HFFc6 (cell line): Measurements from ENCODE around the gene JAKMIP3. TPM values are rescaled to one million over a fixed set of nuclear protein-coding genes. Genes with fewer than 3 reads are reported as not detected.

Experiments used
- DNase-seq: peaks from one replicate; pipeline ENCODE4 v3.0.0-alpha.2; 2018
- H3K27ac Mint-ChIP-seq: 2 replicates; pipeline ENCODE4 v1.8.0; 2020; ENCODE audit warnings: mild to moderate bottlenecking, mixed read lengths
- H3K27me3 Mint-ChIP-seq: 2 replicates; pipeline ENCODE4 v1.8.0; 2021; ENCODE audit warnings: mild to moderate bottlenecking, moderate library complexity, mixed read lengths; ENCODE audit not compliant: insufficient read depth
- H3K36me3 Mint-ChIP-seq: 2 replicates; pipeline ENCODE4 v1.8.0; 2021; ENCODE audit warnings: low read depth, mixed read lengths
- H3K4me1 Mint-ChIP-seq: 2 replicates; pipeline ENCODE4 v1.8.0; 2020; ENCODE audit warnings: low read depth, mixed read lengths
- H3K4me3 Mint-ChIP-seq: 2 replicates; pipeline ENCODE4 v1.8.0; 2020; ENCODE audit warnings: mild to moderate bottlenecking, moderate library complexity, mixed read lengths
- H3K9me3 Mint-ChIP-seq: 2 replicates; pipeline ENCODE4 v1.8.0; 2020; ENCODE audit warnings: mild to moderate bottlenecking, mixed read lengths
- CTCF ChIP-seq: fragments of 200-600 bp; sonication (generic); IDR thresholded peaks from 2 replicates; pipeline ENCODE4 v1.5.0; 2021; ENCODE audit warnings: antibody characterized with exemption, mild to moderate bottlenecking
- total RNA-seq, 6 experiments: library from RNA; stranded (reverse); fragmentation: NEBNext Ultra II Directional; extraction: Animal tissue kit (Norgen Biotek cat#: 25700); gene quantifications; 2 replicates in 1 of 6; 3 replicates in 5 of 6; pipeline ENCODE4 v1.2.3, GENCODE V29; 2021

JAKMIP3 gene
- total RNA-seq, 6 experiments from 2014 or later, result 0.05 to 0.19 (median 0.13) TPM

- Mint-ChIP-seq H3K27ac (no peak overlapping the region), H3K9me3 (no peaks in the 10 kb centered on the region), H3K4me1 (no peaks in the 10 kb centered on the region), H3K36me3 (no peaks in the 10 kb centered on the region), H3K27me3 (peaks cover 15% of the 10 kb centered on the region), H3K4me3 (no peak overlapping the region)
- TF ChIP-seq CTCF, result no peak
- DNase-seq, result no peak
Observed at GRCh38 chr10:132111871-132112341, 46.2 kb downstream of the JAKMIP3 start.

GRCh38 chr10:132112611-132113010, 46.9 kb downstream of the JAKMIP3 start:
- H3K36me3 Mint-ChIP-seq, result no peaks in the 10 kb centered on the region; the same call in 1 of the 2 replicates
- no peak overlapping the region for H3K27ac Mint-ChIP-seq
- H3K27me3 Mint-ChIP-seq, result peaks cover 16% of the 10 kb centered on the region
- no peak for TF ChIP-seq CTCF
- H3K4me3 Mint-ChIP-seq, result no peak overlapping the region
- no peak for DNase-seq
- H3K4me1 Mint-ChIP-seq, result no peaks in the 10 kb centered on the region
- peaks cover 1% of the 10 kb centered on the region; the same call in 1 of the 2 replicates for H3K9me3 Mint-ChIP-seq

GRCh38 chr10:132113206-132113605, 47.5 kb downstream of the JAKMIP3 start:
- Mint-ChIP-seq H3K27me3 (peaks cover 18% of the 10 kb centered on the region), H3K9me3 (peaks cover 4% of the 10 kb centered on the region; the same call in 1 of the 2 replicates), H3K36me3 (no peaks in the 10 kb centered on the region; the same call in 1 of the 2 replicates), H3K4me1 (no peaks in the 10 kb centered on the region), H3K4me3 (no peak overlapping the region), H3K27ac (no peak overlapping the region)
- DNase-seq, result no peak
- TF ChIP-seq CTCF, result no peak

- no peaks in the 10 kb centered on the region for H3K4me1 Mint-ChIP-seq
- peak overlapping the region; percentile 16; the same call in 1 of the 2 replicates for H3K4me3 Mint-ChIP-seq
- H3K9me3 Mint-ChIP-seq, result peaks cover 4% of the 10 kb centered on the region; the same call in 1 of the 2 replicates
- no peak for TF ChIP-seq CTCF
- no peak overlapping the region for H3K27ac Mint-ChIP-seq
- no peaks in the 10 kb centered on the region; the same call in 1 of the 2 replicates for H3K36me3 Mint-ChIP-seq
- peaks cover 18% of the 10 kb centered on the region for H3K27me3 Mint-ChIP-seq
- no peak for DNase-seq
Observed at GRCh38 chr10:132113766-132114365, 48.1 kb downstream of the JAKMIP3 start.

- Mint-ChIP-seq H3K4me1 (no peaks in the 10 kb centered on the region), H3K27me3 (peaks cover 23% of the 10 kb centered on the region), H3K36me3 (no peaks in the 10 kb centered on the region; the same call in 1 of the 2 replicates), H3K27ac (no peak overlapping the region), H3K9me3 (peaks cover 4% of the 10 kb centered on the region; the same call in 1 of the 2 replicates), H3K4me3 (no peak overlapping the region)
- DNase-seq, result no peak
- TF ChIP-seq CTCF, result no peak
Observed at GRCh38 chr10:132114953-132115520, 49.3 kb downstream of the JAKMIP3 start.

Other genes starting within 250 kb of the JAKMIP3 start
- gene PPP2R2D, start 164.9 kb upstream of the JAKMIP3 start, total RNA-seq, result 10 to 100 TPM; 22.9 to 28.1 (median 24.5) TPM
- gene BNIP3, start 84.0 kb upstream of the JAKMIP3 start, total RNA-seq, result 100 to 1,000 TPM in 1 of 6 experiments, 10 to 100 TPM in 5; 71.0 to 107 (median 78.3) TPM
- 1 to 10 TPM in 2 of 6 experiments, under 1 TPM in 4; 0.13 to 2.4 (median 0.34) TPM for gene DPYSL4, start 121.0 kb downstream of the JAKMIP3 start, total RNA-seq
- gene STK32C, start 242.0 kb downstream of the JAKMIP3 start, total RNA-seq, result 1 to 10 TPM; 5.5 to 8.3 (median 7.2) TPM